H4 (cell line): ENCODE measurements around the gene SLC35F3. TPM values are rescaled to one million over a fixed set of nuclear protein-coding genes. Genes with fewer than 3 reads are reported as not detected.

Source experiments
- DNase-seq: peaks from one replicate; pipeline ENCODE4 v3.0.0-alpha.2; 2015; ENCODE audit warnings: low spot score
- total RNA-seq: library from RNA; depleted of rRNA; stranded (reverse); fragments of >200 nt; shearing (Covaris generic); gene quantifications from 2 replicates; pipeline ENCODE4 v1.2.3, GENCODE V29; 2014

Gene SLC35F3
- total RNA-seq, 1 experiment from 2014 or later: not detected

GRCh38 chr1:234362558-234362957, 458.1 kb downstream of the SLC35F3 start:
- no peak for DNase-seq

- DNase-seq: no peak
These were observed 464.0 kb downstream of the SLC35F3 start for GRCh38 chr1:234368320-234369032.

GRCh38 chr1:234369033-234369430, 464.6 kb downstream of the SLC35F3 start:
- no peak for DNase-seq

- DNase-seq: peak; percentile 35
These were observed 465.3 kb downstream of the SLC35F3 start for GRCh38 chr1:234369784-234370183.

- DNase-seq: no peak
These were observed 466.9 kb downstream of the SLC35F3 start for GRCh38 chr1:234371414-234371813.

- DNase-seq: no peak
These were observed 467.7 kb downstream of the SLC35F3 start for GRCh38 chr1:234372011-234372757.

- peak; percentile 96 for DNase-seq
These were observed 468.8 kb downstream of the SLC35F3 start, which contains the start of gene COA6 for GRCh38 chr1:234373064-234373958. TSS of gene COA6 (plus strand) at chr1:234373456. CDS start at chr1:234373467, 11 bp downstream.

GRCh38 chr1:234373959-234374254, 469.4 kb downstream of the SLC35F3 start:
- no peak for DNase-seq
